A549 (cell line): Measurements from ENCODE around the gene PTGER1. TPM values are rescaled to one million over a fixed set of nuclear protein-coding genes. Genes with fewer than 3 reads are reported as not detected.

Experiments
- ATAC-seq, 2 experiments: fragments of 200-7000 bp in 1 of 2; fragments of >200 bp in 1 of 2; cut with Nextera tagmentation in 1 of 2; cut with Tn5 transposase in 1 of 2; 3 replicates each; pipeline versions ENCODE4 v1.8.0 to v1.9.1; 2018 to 2020; ENCODE audit warnings: mild to moderate bottlenecking in 1 of 2, moderate library complexity in 1 of 2
- CTCF ChIA-PET: fragments of 300-600 bp; sonication (Branson Sonifier 250); formaldehyde crosslinking; extraction: SDS; loops from one replicate; lab custom pipeline; 2021; ENCODE audit warnings: antibody characterized with exemption, inconsistent platforms; lab: Yijun Ruan, JAX
- POLR2A ChIA-PET: fragments of 350-600 bp; formaldehyde crosslinking; extraction: SDS; loops from one replicate; lab custom pipeline; 2021; ENCODE audit warnings: antibody characterized with exemption, inconsistent platforms; lab: Yijun Ruan, JAX
- DNase-seq, 2 experiments: peaks; one replicate each; pipeline versions ENCODE4 v3.0.0 to v3.0.0-alpha.2; 2011 to 2016; ENCODE audit warnings: low read depth in 1 of 2, low spot score in 1 of 2
- FAIRE-seq: peaks from 2 replicates; lab custom pipeline; 2011; peaks lifted over from hg19 to GRCh38; lab: Jason Lieb, UNC
- H3K27ac ChIP-seq, 2 experiments: fragments of >200 bp; sonication (Bioruptor Twin); formaldehyde crosslinking; 3 replicates each; pipeline ENCODE4 v1.5.1; 2016 to 2017
- H3K4me1 ChIP-seq: fragments of >200 bp; sonication (Bioruptor Twin); formaldehyde crosslinking; 3 replicates; pipeline ENCODE4 v1.6.1; 2016
- H3K4me2 ChIP-seq: fragments of >200 bp; sonication (Bioruptor Twin); formaldehyde crosslinking; 3 replicates; pipeline ENCODE4 v1.6.1; 2016
- H3K4me3 ChIP-seq: fragments of >200 bp; sonication (Bioruptor Twin); formaldehyde crosslinking; 3 replicates; pipeline ENCODE4 v1.5.1; 2016
- H3K9me3 ChIP-seq: fragments of >200 bp; sonication (Bioruptor Twin); formaldehyde crosslinking; 3 replicates; pipeline ENCODE4 v1.6.1; 2016
- BHLHE40 ChIP-seq: IDR thresholded peaks from 2 replicates; pipeline ENCODE4 v1.6.1; 2012; ENCODE audit warnings: low read depth, low read length, inconsistent platforms
- CBX2 ChIP-seq: fragments of 200-600 bp; sonication (generic); IDR thresholded peaks from 2 replicates; pipeline ENCODE4 v1.6.1; 2016; ENCODE audit warnings: low read depth, mild to moderate bottlenecking, borderline replicate concordance
- CBX8 ChIP-seq: fragments of 200-600 bp; sonication (generic); IDR thresholded peaks from 2 replicates; pipeline ENCODE4 v1.6.1; 2016
- CEBPB ChIP-seq, 2 experiments: fragments of >200 bp in 1 of 2; sonication (Bioruptor Twin) in 1 of 2; formaldehyde crosslinking in 1 of 2; IDR thresholded peaks; 2 replicates each; pipeline ENCODE4 v1.6.1; 2012 to 2016
- CTCF ChIP-seq: fragments of >200 bp; sonication (Bioruptor Twin); formaldehyde crosslinking; IDR thresholded peaks from 3 replicates; pipeline ENCODE4 v1.5.1; 2016
- ESRRA ChIP-seq: fragments of 150-350 bp; IDR thresholded peaks from 2 replicates; pipeline ENCODE4 v1.6.1; 2014; ENCODE audit warnings: mild to moderate bottlenecking, low read length, borderline replicate concordance
- FOXS1 ChIP-seq: fragments of 250-450 bp; sonication (Bioruptor Pico); IDR thresholded peaks from 2 replicates; pipeline ENCODE4 v1.5.0; 2020; ENCODE audit warnings: mild to moderate bottlenecking, moderate library complexity
- HMGXB4 ChIP-seq: fragments of 250-450 bp; sonication (Bioruptor Pico); IDR thresholded peaks from 2 replicates; pipeline ENCODE4 v1.5.0; 2021; ENCODE audit warnings: mild to moderate bottlenecking, moderate library complexity, borderline replicate concordance
- HOXB13 ChIP-seq: fragments of 250-450 bp; sonication (Bioruptor Pico); IDR thresholded peaks from 2 replicates; pipeline ENCODE4 v1.5.0; 2020; ENCODE audit warnings: low read depth, mild to moderate bottlenecking, moderate library complexity
- KDM1A ChIP-seq: fragments of 200-600 bp; sonication (generic); IDR thresholded peaks from 2 replicates; pipeline ENCODE4 v1.6.1; 2016; ENCODE audit warnings: low read depth, mild to moderate bottlenecking
- KDM5A ChIP-seq: fragments of 200-600 bp; sonication (generic); IDR thresholded peaks from 2 replicates; pipeline ENCODE4 v1.6.1; 2016; ENCODE audit warnings: antibody characterized with exemption, mild to moderate bottlenecking
- MAZ ChIP-seq: fragments of 150-350 bp; IDR thresholded peaks from 2 replicates; pipeline ENCODE4 v1.6.1; 2014; ENCODE audit warnings: antibody characterized with exemption, low read depth, low read length, borderline replicate concordance
- NFE2L2 ChIP-seq: fragments of 150-350 bp; conservative IDR thresholded peaks from 2 replicates; pipeline ENCODE4 v1.6.1; 2014; ENCODE audit warnings: low read length
- NPAS2 ChIP-seq: fragments of 250-450 bp; sonication (Bioruptor Pico); IDR thresholded peaks from 2 replicates; pipeline ENCODE4 v1.8.0; 2022; ENCODE audit warnings: mild to moderate bottlenecking, moderate library complexity, borderline replicate concordance
- REST ChIP-seq: fragments of 200-600 bp; sonication (generic); IDR thresholded peaks from 2 replicates; pipeline ENCODE4 v1.6.1; 2016; ENCODE audit warnings: antibody characterized with exemption, mild to moderate bottlenecking, moderate library complexity
- RFX5 ChIP-seq: fragments of 450-650 bp; IDR thresholded peaks from 2 replicates; pipeline ENCODE4 v1.7.1; 2014; ENCODE audit warnings: antibody characterized with exemption, mild to moderate bottlenecking, moderate library complexity
- TFCP2L1 ChIP-seq: fragments of 250-450 bp; sonication (Bioruptor Pico); IDR thresholded peaks from 2 replicates; pipeline ENCODE4 v1.5.0; 2021; ENCODE audit warnings: mild to moderate bottlenecking
- ZSCAN20 ChIP-seq: fragments of 250-450 bp; sonication (Bioruptor Pico); IDR thresholded peaks from 2 replicates; pipeline ENCODE4 v1.8.0; 2022; ENCODE audit warnings: mild to moderate bottlenecking, moderate library complexity
- WGBS: methylation state at CpG from one replicate; pipeline ENCODE4 v1.1.6; 2017; ENCODE audit errors: missing lambda C conversion rate; 5-methylcytosine and 5-hydroxymethylcytosine counted together
- polyA plus RNA-seq, 4 experiments: library from polyadenylated mRNA; depleted of rRNA in 3 of 4; stranded (reverse); fragments of >200 nt; fragmentation: RNase III in 1 of 4; extraction: RNeasy Plus Mini Kit Qiagen cat#74134 plus additional on column Dnase treatment in 1 of 4; gene quantifications; 2 replicates in 3 of 4; 3 replicates in 1 of 4; pipeline ENCODE4 v1.2.3, GENCODE V29; 2011 to 2017
- small RNA-seq, 6 experiments: library from RNA; depleted of rRNA; stranded (forward); fragments of <200 nt; gene quantifications; one replicate each; pipeline ENCODE3, GENCODE V24; 2012

PTGER1 gene
- polyA plus RNA-seq, 2 of the 4 experiments (the other 2 are of a cell fraction) = 0.06 to 0.17 TPM

GRCh38 chr19:14425696-14426138 lies 49.4 kb downstream of the PTGER1 start:
- ATAC-seq (no peak), DNase-seq (no peak), FAIRE-seq (no peak)
- Histone ChIP-seq H3K4me1 (peaks cover 7% of the 10 kb centered on the region; the same call in 1 of the 3 replicates), H3K4me3 (no peak overlapping the region), H3K9me3 (no peaks in the 10 kb centered on the region), H3K4me2 (no peak overlapping the region), H3K27ac (no peak overlapping the region)
- 79% methylated on average over 7 of the region's 7 CpGs for WGBS
- ChIA-PET CTCF (no interaction called here), POLR2A (no interaction called here)
- TF ChIP-seq FOXS1 (no peak), KDM5A (no peak), HMGXB4 (CRISPR knock-in tag) (no peak), NPAS2 (no peak), CBX8 (no peak), NFE2L2 (no peak), REST (no peak), RFX5 (no peak), BHLHE40 (no peak), ESRRA (no peak), CTCF (no peak), CBX2 (no peak), ZSCAN20 (CRISPR knock-in tag) (no peak), HOXB13 (CRISPR knock-in tag) (no peak), KDM1A (no peak), CEBPB (IDR thresholded peaks at IDR 0.05) (no peak), TFCP2L1 (CRISPR knock-in tag) (no peak), MAZ (no peak)

Small RNAs within 50 kb of the gene (small RNA-seq; reads per million reads assigned to genes)
- gene SNRPGP15 = 0 reads per million in 6 experiments

Other genes starting within 250 kb of the PTGER1 start
- gene ADGRE5, start 93.9 kb downstream of the PTGER1 start, polyA plus RNA-seq (2011; rRNA removed) = 16.9 and 19.8 TPM in 2 replicates
- 32.8 to 34.1 TPM (median 33.1 TPM) in 3 replicates for gene ADGRE5, start 93.9 kb downstream of the PTGER1 start, polyA plus RNA-seq (2017; fragmentation: RNase III; extraction: RNeasy Plus Mini Kit Qiagen cat#74134 plus additional on column Dnase treatment)
- gene DDX39A, start 56.0 kb downstream of the PTGER1 start, polyA plus RNA-seq (2011; rRNA removed) = 57.9 and 59.0 TPM in 2 replicates
- gene DDX39A, start 56.0 kb downstream of the PTGER1 start, polyA plus RNA-seq (2017; fragmentation: RNase III; extraction: RNeasy Plus Mini Kit Qiagen cat#74134 plus additional on column Dnase treatment) = 110 to 118 TPM (median 112 TPM) in 3 replicates
- gene PKN1, start 42.0 kb downstream of the PTGER1 start, polyA plus RNA-seq (2011; rRNA removed) = 26.5 and 33.4 TPM in 2 replicates
- 37.3 to 45.8 TPM (median 41.7 TPM) in 3 replicates for gene PKN1, start 42.0 kb downstream of the PTGER1 start, polyA plus RNA-seq (2017; fragmentation: RNase III; extraction: RNeasy Plus Mini Kit Qiagen cat#74134 plus additional on column Dnase treatment)
- gene GIPC1, start 20.8 kb upstream of the PTGER1 start, polyA plus RNA-seq (2011; rRNA removed) = 41.4 and 52.9 TPM in 2 replicates
- gene GIPC1, start 20.8 kb upstream of the PTGER1 start, polyA plus RNA-seq (2017; fragmentation: RNase III; extraction: RNeasy Plus Mini Kit Qiagen cat#74134 plus additional on column Dnase treatment) = 81.4 to 88.6 TPM (median 86.4 TPM) in 3 replicates
- 124 and 126 TPM in 2 replicates for gene DNAJB1, start 43.0 kb upstream of the PTGER1 start, polyA plus RNA-seq (2011; rRNA removed)
- 110 to 128 TPM (median 116 TPM) in 3 replicates for gene DNAJB1, start 43.0 kb upstream of the PTGER1 start, polyA plus RNA-seq (2017; fragmentation: RNase III; extraction: RNeasy Plus Mini Kit Qiagen cat#74134 plus additional on column Dnase treatment)
- gene TECR, start 54.2 kb upstream of the PTGER1 start, polyA plus RNA-seq (2011; rRNA removed) = 74.4 and 87.7 TPM in 2 replicates
- gene TECR, start 54.2 kb upstream of the PTGER1 start, polyA plus RNA-seq (2017; fragmentation: RNase III; extraction: RNeasy Plus Mini Kit Qiagen cat#74134 plus additional on column Dnase treatment) = 118 to 149 TPM (median 139 TPM) in 3 replicates
- 73.7 and 82.3 TPM in 2 replicates for gene NDUFB7, start 96.7 kb upstream of the PTGER1 start, polyA plus RNA-seq (2011; rRNA removed)
- gene NDUFB7, start 96.7 kb upstream of the PTGER1 start, polyA plus RNA-seq (2017; fragmentation: RNase III; extraction: RNeasy Plus Mini Kit Qiagen cat#74134 plus additional on column Dnase treatment) = 158 to 164 TPM (median 161 TPM) in 3 replicates
- gene CLEC17A, start 107.7 kb upstream of the PTGER1 start, polyA plus RNA-seq (2011; rRNA removed) = not detected in 2 replicates
- not detected in 3 replicates for gene CLEC17A, start 107.7 kb upstream of the PTGER1 start, polyA plus RNA-seq (2017; fragmentation: RNase III; extraction: RNeasy Plus Mini Kit Qiagen cat#74134 plus additional on column Dnase treatment)
- not detected in 2 replicates for gene ADGRE3, start 199.5 kb upstream of the PTGER1 start, polyA plus RNA-seq (2011; rRNA removed)
- gene ADGRE3, start 199.5 kb upstream of the PTGER1 start, polyA plus RNA-seq (2017; fragmentation: RNase III; extraction: RNeasy Plus Mini Kit Qiagen cat#74134 plus additional on column Dnase treatment) = not detected in 3 replicates
- gene ZNF333, start 214.7 kb upstream of the PTGER1 start, polyA plus RNA-seq (2011; rRNA removed) = 5.7 and 7.0 TPM in 2 replicates
- gene ZNF333, start 214.7 kb upstream of the PTGER1 start, polyA plus RNA-seq (2017; fragmentation: RNase III; extraction: RNeasy Plus Mini Kit Qiagen cat#74134 plus additional on column Dnase treatment) = 2.5 to 3.5 TPM (median 2.8 TPM) in 3 replicates